SK-MEL-5 (cell line): Measurements from ENCODE around the gene CFAP69. TPM values are rescaled to one million over a fixed set of nuclear protein-coding genes. Genes with fewer than 3 reads are reported as not detected.
A peak's percentile ranks its signal among the peaks of the same experiment; 100 is the strongest.

Source experiments
- DNase-seq: peaks from one replicate; pipeline ENCODE4 v3.0.0-alpha.2; 2016; ENCODE audit warnings: low read depth, low spot score
- in situ Hi-C: cut with HindIII; loops from 2 replicates; pipeline ENCODE4 v1.10.0; 2016; ENCODE audit warnings: low sequenced_read_pairs, high pct_unique_total_duplicates, low pct_unique_long_range_greater_than_20kb
- total RNA-seq: library from RNA; depleted of rRNA; stranded (reverse); fragments of >200 nt; shearing (Covaris generic); gene quantifications from 2 replicates; pipeline ENCODE4 v1.2.3, GENCODE V29; 2014

The CFAP69 gene
- total RNA-seq, 1 experiment from 2014 or later: 2.1 TPM

DNA sequence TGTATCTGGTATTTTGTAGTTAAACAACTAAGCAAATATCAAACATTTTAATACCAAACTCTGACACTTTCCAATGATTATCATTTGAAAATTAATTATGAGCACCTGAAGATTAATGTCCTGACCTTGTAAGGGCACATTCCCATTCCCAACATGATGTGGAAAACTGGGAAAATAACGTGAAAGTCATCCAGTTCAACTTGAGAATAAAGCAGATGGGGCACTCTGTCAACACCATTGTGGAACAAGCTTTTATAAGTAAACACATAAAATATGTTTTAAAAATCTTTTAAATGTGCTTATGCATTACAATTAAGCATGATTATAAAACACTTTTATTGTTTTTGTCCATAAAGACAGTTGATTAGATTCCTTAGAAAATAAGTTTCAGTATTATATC is 19.4 kb upstream of the CFAP69 start:
- in situ Hi-C loops: no loop called here
- no peak for DNase-seq

GRCh38 chr7:90227259-90227658 is 17.7 kb upstream of the CFAP69 start:
- DNase-seq: no peak
- in situ Hi-C loops: no loop called here

- no peak for DNase-seq
- in situ Hi-C loops: no loop called here
Measured at GRCh38 chr7:90229682-90230081, 15.3 kb upstream of the CFAP69 start.

DNA sequence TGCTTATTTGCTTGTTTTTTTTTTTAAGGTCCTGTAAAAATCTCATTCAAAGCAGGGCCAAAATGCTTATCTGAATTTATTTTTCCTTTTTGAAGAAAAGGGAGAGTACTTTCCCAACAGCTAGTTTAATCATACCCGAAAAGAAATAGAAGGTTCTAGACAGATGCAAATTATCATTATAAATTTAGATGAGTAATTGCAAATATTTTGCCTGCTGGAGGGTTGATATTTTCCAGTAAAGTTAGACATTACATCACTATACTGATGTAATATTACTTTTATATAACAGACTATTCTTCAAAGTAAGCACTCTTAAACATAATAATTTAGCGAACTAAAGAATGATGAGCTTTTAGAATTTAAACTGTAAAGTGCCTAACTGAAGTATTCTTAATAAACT is 14.1 kb upstream of the CFAP69 start:
- no peak for DNase-seq
- in situ Hi-C loops: no loop called here

DNA sequence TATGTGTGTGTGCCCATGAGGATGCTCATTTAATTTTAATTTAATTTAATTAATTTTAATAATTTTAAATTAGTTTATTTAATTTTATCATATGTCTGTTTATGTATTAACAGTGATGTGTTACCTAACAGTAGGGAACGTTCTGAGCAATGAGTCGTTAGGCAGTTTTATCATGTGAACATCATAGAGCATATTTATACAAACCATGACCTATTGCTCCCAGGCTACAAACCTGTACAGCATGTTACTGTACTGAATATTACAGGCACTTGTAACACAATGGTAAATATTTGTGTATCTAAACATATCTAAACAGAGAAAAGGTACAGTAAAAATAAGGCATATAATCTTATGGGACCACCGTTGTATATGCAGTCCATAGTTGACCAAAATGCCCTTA is 13.7 kb upstream of the CFAP69 start:
- in situ Hi-C loops: no loop called here
- DNase-seq: no peak

- DNase-seq: no peak
- in situ Hi-C loops: no loop called here
Measured at GRCh38 chr7:90232430-90232829, 12.5 kb upstream of the CFAP69 start.

- DNase-seq: no peak
- in situ Hi-C loops: no loop called here
Measured at GRCh38 chr7:90233569-90233968, 11.4 kb upstream of the CFAP69 start.

- peak; percentile 18 for DNase-seq
- in situ Hi-C loops: no loop called here
Measured at GRCh38 chr7:90236721-90237289, 8.2 kb upstream of the CFAP69 start.

- in situ Hi-C loops: no loop called here
- DNase-seq: no peak
Measured at GRCh38 chr7:90238022-90238421, 7.0 kb upstream of the CFAP69 start.

DNA sequence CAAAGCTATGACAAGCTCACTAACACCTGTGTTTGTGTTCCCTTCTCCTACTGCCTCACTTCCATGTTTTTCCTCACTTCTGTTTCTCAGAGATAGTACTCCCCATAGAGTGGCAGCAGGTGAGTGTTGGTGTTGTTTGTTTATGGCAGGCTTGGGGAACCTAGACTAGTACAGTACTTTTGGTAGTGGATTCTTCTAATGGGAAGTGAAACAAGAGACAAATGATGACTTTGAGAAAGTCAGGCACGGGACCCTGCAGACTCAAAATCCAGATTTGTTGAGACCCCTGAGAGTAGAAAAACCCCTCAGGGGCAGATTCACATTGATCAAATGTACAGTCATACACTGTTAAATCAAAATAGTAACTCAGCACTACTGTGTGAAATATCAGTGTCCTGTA is 6.4 kb upstream of the CFAP69 start:
- in situ Hi-C loops: no loop called here
- no peak for DNase-seq

DNA sequence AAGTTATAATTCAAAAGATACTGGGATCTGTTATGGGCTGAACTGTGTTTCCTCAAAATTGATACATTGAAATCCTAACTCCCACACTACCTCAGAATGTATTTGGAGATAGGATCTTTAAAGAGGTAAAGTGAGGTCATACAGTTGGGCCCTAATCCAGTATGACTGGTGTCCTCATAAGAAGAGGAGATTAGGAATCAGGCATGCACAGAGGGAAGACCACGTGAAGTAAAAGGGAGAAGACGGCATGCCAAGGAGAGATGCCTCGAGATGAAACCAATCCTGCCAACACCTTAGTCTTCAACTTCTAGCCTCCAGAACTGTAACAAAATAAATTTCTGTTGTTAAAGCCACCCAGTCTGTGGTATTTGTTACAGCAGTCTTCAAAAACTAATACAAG is 5.9 kb upstream of the CFAP69 start:
- DNase-seq: no peak
- in situ Hi-C loops: no loop called here

- in situ Hi-C loops: no loop called here
Measured at GRCh38 chr7:90239625-90240228, 5.2 kb upstream of the CFAP69 start.

DNA sequence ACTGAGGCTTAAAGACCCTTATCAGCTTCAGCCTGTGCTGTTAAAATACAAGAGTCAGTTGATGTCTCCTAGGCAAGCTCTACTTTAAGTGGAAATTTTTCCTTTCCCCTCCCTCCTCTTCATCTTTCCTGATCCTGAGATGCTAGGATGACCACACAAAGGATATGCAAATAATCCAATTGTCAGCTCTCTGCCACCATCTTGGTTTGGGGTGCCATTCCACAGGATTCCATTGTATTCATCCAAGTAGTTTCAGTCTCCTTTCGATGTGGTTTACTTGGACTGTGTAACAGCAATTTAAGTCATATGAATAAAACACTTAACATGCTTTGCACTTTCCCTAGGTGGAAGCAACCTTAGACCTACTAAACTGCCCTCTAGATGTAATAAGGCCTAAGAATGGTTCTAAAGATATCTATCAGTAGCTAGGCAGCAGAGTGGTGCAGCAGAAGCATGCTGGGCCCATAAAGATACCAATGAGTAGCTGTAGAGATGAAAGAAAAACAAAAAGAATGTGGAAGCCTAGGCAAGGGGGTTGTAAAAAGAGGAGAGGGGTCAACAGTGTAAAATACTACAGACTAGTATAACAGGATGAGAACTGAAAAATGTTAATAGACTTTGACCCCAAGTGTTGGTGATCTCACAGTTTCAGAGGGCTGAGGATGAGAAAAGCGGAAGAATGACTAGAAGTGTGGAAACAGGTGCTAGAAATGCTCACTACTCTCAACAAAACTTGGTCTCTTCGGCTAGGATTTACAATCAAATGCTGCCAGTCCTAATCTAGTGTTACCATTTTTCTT is 2.4 kb upstream of the CFAP69 start:
- no peak for DNase-seq
- in situ Hi-C loops: no loop called here

More at GRCh38 chr7:90239625-90240228, 5.2 kb upstream of the CFAP69 start:
- no peak for DNase-seq

DNA sequence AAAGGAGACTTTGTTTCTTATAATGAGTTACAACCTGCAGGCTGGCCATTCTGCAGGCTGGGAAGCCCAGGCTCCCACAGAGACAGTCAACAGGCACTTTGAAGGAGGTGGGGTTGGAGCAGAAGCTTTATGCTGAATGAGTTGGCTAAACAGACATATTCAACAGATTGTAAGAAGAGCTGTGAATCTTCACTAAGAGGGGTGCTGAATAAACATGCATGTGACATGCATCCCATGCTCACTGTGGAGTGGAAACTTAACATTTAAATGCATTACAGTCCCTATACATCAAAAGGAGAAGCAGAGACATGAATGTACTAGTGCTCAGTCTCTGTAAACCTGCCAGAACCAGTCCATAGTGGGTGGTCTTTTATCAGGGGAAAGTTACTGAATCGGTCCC is 1.4 kb upstream of the CFAP69 start:
- in situ Hi-C loops: no loop called here
- DNase-seq: peak; percentile 15

GRCh38 chr7:90244565-90244908 is 437 bp upstream of the CFAP69 start:
- DNase-seq: no peak
- in situ Hi-C loops: no loop called here

DNA sequence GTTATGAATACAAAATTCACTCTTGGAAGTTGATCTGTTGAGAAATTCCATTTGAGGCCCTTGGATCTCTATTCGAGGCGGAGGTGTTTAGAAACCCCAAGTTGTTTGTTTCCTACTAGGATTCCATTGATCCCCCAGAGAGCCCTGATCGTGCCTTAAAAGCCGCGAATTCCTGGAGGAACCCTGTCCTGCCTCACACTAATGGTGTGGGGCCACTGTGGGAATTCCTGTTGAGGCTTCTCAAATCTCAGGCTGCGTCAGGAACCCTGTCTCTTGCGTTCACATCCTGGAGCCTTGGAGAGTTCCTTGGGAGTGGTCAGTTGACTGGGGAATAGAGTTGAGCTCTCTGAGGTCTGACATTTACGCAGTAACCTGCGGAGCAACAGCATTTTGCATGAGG is 1.2 kb downstream of the CFAP69 start:
- DNase-seq: no peak
- in situ Hi-C loops: no loop called here

DNA sequence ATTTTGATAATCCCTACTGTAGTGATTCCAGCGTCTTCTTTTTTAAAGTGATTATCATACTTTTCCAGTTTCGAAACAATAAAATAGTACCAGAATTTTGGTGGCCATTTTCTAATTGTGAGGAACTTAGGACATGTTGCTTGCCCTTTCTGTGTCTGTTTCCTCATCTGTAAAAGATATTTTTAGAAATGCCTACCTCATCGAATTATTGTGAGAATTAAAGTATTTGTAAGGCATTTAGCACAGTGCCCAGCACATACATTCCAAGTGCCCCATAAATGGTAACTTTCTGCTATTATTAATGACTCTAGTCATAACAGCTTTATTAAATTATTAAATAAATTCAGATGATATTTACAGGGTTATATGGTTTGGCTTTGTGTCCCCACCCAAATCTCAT is 3.7 kb downstream of the CFAP69 start:
- in situ Hi-C loops: no loop called here
- DNase-seq: no peak

GRCh38 chr7:90250601-90251303 is 5.8 kb downstream of the CFAP69 start:
- in situ Hi-C loops: no loop called here
- no peak for DNase-seq

- in situ Hi-C loops: no loop called here
- no peak for DNase-seq
Measured at GRCh38 chr7:90251304-90251635, 6.3 kb downstream of the CFAP69 start.
